Dermis blood vessel endothelial cell (primary cell): Measurements from ENCODE around the gene PITPNB. TPM values are rescaled to one million over a fixed set of nuclear protein-coding genes. Genes with fewer than 3 reads are reported as not detected.

Experiments
- DNase-seq: peaks from one replicate; pipeline ENCODE4 v3.0.0; 2010
- total RNA-seq: library from RNA; depleted of rRNA; stranded (reverse); fragments of >200 nt; gene quantifications from 2 replicates; pipeline ENCODE4 v1.2.3, GENCODE V29; 2014

Gene PITPNB
- total RNA-seq: 32.0 and 50.9 TPM in 2 replicates

DNA sequence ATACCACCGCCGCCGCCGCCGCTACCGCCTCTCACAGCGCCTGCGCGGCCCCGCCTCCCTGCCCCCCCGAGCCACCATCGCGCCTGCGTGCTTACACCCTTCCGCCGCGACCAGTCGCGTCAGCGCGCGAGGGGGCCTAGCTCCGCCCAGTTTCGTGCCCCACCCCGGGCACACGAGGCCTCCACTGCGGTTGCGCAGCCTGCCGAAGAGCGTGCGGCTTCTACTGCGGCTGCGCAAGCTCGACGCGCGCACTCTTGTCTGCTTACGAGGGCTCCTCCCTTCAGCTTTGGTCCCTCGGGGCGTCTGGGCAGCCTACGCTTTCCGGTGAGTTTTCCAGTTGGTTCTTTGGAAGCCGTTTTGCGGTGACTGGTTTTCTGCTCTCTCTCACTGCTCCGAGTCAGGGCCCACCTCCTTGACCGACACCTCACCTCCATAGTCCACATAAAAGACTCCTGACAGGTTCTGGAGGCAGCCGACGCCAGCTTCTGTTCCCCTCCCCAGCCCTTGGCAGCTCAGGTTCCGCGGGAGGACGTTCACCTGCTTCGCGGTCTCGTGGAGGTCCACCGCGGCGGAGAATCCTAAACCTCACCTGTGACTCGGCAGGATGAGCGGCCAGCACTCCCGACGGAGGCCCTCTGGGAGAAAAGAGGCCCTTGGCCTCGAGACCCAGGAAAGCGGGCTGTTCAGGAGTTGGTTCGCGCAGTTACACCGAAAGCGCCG lies at the start of gene PITPNB:
Gene PITPNB, minus strand, starts transcription at position 35 of the 720 bp plus-strand sequence. CDS start 65 bp downstream, outside the sequence.
- DNase-seq: peak; percentile 98

DNA sequence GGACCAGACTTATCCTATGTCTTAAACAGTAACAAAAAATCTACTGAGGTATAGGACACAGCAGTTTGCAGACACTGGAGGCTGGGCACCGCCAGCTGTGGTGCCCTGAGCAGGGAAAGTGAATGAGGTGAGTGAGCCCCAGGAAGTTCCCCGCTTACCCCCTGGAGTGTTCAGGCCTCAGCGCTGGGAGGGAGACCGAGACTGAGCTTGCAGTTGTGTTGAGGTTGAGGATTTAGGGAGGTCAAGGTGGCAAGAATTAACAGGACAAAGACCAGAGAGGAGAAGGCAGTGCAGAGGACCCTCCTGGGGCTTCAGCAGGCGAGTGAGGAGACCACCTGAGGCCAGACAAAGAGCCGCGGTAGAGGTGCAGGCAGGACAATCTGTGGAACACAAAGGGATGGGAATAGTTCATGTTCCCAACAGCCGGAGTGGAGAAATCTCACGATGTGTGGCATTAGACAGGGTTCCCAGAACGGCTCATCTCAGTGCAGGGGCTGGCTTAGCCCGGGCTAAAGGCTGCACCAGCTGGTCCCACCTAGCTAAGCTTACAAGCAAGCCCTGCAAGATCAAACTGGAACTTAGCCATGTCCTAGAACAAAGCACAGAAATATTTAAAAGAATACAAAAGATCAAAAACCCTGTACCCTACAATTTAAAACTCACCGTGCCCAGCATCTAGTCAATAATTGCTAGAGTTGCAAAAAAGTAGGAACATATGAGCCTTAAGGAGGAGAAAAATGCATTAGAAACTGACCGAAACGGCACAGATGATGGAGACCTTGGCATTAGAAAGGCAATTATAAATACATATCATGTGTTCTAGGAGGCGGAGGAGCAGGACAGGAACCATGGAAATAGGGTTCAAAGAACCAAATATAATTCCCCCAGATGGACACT lies 47.4 kb upstream of the PITPNB start:
- DNase-seq: no peak

DNA sequence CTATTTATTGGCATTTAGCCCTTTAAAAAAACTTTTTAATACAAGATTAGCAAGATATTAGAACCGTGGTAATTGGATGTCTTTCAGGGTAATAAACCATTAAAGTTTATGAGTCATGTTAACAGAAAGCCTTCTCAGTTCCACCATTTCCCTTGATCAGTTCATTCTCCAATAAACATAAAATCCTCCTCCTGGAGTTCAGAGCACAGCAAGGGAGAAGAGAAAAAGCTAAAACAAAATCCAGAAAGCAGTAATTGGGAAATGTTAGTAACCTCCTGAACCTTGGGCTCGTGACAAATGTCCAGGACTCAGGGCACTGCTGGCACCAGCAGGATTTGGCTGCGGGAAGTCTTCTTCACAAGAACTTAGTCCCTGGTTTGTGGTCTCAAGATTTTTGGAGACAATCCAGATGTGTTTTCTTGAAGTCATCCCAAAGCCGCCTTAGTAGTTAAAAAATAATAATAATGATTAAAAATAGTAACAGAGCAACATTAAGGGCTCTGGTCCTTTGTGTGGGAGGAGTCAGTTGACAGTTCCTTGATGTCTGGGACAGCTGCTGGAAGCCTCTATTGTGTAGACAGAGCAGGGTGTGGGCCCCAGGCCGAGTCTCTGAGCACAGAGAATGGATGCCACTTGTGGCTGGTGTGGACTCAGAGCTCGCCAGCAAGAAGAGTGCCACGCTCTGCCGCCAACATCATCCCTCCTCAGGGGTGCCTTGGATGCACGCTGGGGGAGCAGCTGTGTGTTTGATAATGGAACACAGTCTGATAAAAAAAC lies 43.4 kb upstream of the PITPNB start:
- DNase-seq: no peak

DNA sequence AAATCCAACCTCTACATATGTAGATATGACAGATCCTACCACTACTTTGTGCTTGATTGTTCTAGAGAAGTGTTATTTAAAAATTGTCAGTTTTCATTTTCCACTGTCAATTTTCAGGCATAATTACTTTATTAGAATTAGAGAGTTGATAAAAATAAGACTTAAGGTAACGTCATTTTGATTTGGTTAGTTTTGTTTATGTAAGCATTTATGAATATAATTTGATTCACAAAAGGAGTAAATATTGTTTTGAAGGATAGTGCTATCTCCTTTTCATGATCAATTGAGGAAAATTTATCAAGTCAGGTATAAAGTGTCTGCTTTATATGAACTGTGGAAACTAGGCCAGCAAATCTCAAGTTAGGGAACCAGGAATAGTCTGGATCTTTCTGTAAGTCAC lies 42.6 kb upstream of the PITPNB start:
- no peak for DNase-seq

DNA sequence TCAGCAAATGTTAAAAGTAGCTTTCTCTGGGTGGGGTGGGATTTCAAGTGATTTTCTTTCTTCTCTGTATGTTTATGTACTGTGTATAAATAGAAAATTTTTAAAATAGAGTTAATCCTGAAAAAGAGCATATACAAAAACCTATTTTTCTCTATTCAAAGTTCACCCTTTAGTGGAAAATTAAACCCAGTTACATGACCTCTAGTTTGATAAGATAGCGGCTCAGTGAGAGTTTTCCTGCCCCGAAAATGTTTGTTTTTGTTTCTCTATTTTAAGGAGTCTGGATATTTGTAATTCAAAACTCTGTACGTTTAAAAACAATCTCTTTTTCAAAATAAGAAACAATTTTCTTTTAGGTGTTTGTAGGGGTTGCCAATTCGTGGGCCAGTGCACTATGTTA lies 42.1 kb upstream of the PITPNB start:
- no peak for DNase-seq

DNA sequence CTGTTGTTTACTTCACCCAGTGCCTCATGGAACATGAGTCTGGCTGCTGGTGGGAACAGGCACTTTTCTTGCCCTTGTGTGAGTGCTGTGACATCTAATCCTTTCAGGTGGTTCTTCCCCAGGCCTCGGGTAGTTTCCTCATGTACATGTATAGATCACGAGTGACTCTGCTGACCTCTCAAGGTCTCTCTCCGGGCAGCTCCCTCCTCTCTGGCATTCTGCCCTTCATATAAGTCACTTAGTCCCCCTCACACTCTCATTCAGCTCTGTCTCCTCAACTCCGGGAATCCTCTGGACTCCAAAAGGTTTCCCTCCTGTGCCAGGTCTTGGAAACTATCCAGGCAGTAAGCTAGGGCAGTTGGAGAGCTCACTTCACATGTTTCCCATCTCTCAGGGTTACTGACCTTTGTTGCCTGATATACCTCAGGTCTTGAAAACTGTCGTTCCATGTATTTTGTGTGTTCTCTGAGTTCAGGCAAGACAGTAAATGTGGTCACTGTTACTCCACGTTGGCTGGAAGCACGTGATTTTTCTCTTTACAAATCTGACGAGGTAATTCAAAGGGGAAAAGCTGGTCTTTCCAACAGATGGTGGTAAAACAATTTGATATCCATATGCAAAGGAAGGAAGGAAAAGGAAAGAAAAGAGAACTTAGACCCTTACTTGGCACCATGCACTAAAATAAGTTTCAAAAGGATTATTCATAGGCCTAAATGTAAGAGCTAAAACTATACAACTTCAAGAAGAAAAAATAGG lies 40.5 kb upstream of the PITPNB start:
- DNase-seq: peak; percentile 23

DNA sequence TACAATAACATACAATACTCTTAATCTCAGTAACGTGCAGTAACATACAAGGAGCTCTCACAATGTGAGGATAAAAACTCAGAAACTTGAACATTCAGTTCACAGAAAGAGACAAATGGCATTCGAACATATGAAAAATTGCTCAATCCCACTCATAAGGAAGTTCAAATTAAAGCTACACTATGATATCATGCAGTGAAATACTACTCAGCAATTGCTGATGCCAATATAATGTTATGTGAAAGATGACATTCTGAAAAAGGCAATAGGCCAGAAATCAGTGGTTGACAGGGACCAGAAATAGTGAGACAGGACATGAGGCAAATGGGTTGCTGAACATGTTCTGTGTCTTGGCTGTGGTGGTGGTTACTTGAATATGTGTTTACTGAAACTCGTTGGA lies 33.7 kb upstream of the PITPNB start:
- no peak for DNase-seq

DNA sequence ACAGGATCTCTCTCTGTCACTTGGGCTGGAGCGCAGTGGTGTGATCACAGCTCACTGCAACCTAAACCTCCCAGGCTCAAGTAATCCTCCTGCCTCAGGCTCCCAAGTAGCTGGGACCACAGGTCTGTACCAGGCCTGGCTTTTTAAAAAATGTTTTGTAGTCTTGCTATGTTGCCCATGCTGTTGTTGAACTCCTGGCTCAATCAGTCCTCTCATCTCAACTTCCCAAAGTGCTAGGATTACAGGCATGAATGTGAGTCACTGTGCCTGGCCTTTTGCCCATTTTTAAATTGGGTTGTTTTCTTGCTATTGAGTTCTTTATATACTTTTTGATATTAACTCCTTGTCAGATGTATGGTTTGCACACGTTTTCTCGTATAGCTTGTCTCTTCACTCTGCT lies 33.0 kb upstream of the PITPNB start:
- peak; percentile 74 for DNase-seq

DNA sequence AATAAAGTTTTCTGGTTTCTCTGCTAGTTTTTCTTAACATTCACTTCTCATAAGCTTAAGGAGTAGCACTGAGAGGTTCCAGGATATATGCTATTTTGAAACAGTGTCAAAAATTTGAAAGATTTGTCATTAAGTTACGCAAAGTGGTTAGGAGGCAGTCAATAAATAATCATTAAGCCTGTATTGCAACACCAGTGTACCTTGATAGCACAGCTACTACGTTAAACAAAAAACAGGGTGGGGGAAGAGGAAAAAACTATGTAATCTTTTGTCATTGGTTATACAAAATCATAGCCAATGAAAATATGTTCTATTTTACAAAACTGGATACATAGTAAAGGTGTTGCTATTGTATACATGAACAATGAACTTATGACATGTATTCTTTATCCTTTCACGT lies 30.4 kb upstream of the PITPNB start:
- DNase-seq: no peak

DNA sequence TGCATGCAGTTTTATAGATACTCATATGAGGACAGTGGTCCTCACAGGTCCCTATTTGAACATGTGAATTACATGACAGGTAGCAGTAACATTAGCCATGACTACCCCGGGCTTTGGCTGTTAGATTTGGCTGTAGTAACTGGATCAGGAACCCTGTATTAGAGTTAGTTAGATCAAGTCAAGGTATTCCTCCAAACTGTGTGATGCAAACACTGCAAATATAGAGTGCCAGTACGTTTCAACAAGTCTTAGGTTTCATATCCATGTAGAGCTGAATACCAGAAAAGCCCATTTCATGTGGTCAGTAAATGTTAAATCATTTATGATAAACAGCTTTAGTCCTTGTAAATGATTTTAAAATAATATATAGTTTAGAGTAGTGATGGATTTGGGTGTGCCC lies 29.5 kb upstream of the PITPNB start:
- DNase-seq: no peak

DNA sequence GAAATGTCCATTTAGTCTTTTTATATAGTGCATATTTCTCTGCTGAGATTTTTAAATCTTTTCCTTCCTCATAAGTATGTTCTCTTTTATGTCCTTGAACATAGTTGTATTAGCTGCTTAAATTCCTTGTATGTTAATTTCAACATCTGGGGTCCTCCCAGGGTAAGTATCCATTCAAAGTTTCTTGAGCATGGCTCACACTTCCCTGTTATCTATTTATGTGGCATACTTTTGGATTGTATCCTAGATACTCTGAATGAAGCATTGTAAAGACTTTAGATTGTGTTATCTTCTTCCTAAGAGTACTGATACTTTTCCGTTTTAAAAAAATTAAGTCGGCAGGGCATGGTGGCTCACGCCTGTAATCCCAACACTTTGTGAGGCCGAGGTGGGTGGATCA lies 28.4 kb upstream of the PITPNB start:
- no peak for DNase-seq

DNA sequence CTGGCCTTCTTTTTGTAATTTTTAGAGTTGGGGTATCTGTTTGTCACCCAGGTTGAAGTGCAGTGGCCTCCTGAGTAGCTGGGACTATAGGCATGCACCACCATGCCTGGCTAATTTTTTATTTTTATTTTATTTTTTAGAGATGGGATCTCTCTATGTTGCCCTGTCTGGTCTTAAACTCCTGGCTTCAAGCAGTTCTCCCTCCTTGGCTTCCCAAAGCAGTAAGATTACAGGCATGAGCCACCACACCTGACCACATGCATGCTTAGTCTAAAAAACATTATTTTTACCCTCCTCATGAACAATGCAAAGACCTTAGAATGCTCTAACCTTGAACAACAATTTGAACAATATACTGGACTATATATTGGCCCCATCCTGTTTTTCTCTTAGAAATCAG lies 22.1 kb upstream of the PITPNB start:
- DNase-seq: no peak

DNA sequence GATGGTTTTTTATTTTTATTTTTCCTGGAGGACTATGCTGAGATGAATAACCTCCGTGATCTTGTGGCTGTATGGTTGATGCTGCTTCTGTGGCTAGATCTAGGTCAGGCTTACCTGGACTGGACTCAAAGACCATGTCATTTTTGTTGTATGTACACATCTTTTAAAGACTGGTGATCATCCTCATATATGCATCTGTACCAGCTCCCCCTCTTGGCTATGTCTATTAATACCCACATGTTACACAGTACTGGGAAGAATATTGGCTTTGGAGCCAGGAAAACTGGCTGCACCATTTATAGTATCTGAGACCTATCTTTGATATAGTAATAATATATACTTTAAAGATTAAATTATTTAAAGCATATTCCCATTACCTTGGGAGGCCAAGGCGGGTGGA lies 18.4 kb upstream of the PITPNB start:
- DNase-seq: peak; percentile 22

DNA sequence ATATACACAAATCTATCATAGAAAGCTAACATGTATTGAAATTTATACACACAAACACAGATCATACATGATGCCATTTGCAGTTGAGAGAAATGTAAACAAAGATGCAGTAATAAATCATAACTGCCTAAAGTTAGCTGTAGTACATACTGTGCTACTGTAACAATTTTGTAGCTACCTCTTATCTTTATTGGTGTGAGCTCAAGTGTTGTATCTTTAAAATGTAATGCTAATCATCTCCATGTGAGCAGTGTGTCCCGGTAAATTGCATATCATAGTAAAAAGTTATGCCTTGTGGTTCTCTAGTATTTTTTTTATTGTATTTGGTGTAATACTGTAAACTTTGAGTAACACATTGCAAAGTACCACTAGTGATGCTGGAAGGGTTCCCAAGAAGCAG lies 16.8 kb upstream of the PITPNB start:
- no peak for DNase-seq

DNA sequence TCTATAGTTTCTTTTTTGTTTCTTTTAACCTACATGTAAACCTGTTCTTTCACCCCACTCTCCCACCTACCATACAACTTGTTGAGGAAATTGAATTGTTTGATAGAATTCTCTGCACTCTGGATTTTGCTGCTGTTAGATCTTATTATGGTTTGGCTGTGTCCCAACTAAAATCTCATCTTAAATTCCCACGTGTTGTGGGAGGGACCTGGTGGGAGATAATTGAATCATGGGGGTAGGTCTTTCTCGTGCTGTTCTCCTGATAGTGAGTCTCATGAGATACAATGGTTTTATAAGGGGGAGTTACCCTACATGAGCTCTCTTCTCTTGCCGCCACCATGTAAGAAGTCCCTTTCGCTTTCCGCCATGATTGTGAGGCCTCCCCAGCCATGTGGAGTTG lies 15.0 kb upstream of the PITPNB start:
- DNase-seq: no peak

DNA sequence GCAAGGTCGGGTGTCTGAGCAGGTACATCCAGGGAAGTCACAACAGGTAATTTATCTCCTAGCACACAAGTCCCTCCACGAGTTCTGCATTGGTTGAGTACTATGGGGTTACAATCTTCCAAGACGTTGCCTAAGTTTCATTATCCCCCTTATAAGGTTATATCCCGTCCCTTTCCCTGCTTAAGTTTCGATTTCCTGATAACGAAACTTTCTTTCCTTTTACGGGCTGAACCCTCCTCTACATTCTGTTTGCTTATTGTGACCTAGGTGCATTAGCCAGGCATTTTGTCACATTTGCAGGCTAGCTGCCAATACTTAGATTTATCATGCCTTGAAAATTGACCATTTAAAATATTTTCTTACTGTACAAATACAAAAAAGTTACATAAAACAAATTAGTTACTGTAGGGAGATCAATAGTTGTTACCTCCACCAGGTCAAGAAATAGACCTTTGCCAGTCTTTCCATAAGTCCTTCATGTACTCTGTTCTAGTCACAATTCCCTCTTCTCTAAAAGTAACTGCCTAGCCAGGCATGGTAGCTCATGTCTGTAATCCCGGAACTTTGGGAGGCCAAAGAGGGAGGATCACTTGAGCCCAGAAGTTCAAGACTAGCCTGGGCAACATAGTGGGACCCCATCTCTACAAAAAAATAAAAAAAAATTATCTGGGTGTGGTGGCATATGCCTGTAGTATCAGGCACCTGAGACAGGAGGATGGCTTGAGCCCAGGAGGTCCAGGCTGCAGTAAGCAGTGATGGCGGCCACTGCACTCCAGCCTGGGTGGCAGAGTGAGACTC lies 14.3 kb upstream of the PITPNB start:
- no peak for DNase-seq

DNA sequence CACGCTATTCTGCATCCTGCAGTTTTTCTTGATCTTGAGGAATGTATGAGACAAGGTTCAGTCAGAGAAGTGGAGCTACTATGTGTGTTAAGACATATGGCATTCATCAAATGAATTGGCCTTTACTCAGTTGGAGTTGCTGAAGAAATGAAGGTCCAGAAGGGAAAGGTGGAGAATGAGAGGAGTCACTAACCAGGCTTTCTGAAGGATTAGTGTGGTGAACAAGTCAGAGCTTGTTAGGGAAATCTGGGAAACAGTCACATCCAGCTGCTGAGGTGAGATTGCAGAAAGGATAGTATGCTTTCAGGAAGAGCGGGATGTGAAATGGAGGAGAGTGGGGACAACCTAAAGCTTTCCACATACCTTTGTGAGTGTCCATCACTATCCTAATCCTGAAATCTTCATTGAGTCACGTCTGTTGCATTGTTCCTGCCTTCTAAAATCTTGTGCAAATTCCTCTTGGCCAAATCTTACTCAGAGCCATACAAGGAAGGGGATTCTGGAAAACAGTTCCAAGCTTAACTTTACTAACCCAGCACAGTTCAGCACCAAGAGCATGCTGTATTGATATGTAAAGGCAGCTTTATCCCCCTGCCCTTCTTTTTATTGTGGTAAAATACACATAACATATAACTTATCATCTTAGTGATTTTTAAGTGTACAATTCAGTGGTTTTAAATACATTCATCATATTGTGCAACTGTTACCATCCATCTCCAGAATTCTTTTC lies 11.4 kb upstream of the PITPNB start:
- no peak for DNase-seq

DNA sequence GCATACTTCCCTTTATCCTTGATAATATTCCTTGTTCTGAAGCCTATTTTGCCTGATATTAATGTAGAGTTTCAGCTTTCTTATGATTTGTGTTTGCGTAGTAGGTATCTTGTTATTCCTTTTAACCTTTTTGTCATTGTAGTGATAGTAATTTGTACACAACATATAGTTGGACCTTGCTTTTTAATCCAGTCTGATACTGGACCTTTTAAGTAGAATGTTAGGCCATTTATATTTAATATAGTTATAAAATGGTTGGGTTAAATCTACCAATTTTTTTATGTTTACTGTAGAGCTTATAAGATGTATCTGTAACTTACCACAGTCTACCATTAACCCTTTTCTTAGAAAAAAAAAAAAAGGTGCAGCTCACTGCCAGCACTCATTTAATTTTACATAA lies 8.6 kb upstream of the PITPNB start:
- no peak for DNase-seq

DNA sequence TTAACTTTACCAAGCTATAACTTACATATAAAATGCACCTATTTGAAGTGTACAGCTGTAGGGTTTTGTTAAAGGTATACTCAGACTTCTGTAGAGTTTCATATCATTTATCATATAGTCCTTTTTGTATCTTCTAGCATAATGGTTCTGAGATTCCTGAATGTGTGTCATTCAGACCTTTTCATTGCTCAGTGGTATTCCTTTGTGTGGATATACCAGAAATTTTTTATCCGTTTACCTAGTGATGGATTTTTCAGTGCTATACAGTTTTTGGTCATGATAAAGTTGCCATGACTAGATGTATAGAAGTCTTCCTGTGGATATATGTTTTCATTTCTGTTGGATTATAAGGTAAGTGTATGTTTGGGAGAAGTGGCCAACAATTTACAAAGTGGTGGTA lies 6.3 kb upstream of the PITPNB start:
- DNase-seq: no peak

DNA sequence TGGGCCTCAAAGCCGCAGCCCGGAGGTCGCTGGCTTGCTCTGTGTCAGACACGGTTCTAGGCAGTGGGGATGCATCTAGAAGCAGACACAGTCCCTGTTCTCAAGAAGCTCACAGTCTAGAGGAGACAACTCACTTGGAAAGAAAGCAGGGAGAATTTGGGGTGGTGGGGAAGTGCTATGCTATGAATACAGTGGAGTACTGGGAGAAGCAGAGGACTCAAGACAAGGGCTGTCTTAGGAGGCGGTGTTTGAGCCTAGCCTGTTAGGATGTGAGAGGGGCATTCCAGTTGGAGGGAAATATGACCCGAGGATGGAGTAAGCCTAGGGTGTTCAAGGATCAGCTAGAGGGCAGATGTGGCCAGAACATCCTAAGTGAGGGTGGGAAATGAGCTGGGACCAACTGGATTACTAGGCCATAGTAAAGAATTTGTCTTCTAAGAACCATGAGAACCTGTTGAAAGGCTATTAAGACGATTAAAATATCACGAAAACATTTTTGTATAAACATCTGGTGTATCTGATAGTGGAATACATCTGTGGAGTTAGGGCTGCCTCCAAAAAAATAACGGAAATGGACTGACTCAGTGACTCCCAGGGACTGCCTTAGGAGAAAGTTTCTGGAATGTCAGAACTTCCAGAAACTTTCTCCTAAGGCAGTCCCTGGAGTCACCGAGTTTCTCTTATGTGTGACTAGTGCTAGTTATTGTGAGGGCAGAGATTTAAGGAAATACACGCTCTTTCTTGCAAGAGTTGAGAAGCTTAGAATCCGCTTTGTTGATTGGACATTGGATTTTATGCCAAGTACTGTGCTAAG lies 1.1 kb upstream of the PITPNB start:
- DNase-seq: peak; percentile 64
